ENCODE results near the gene EGLN2. TPM values are rescaled to one million over a fixed set of nuclear protein-coding genes. Genes with fewer than 3 reads are reported as not detected.

EGLN2 gene
- total and polyA plus RNA-seq, 9 of the 15 experiments (the other 6 are each of a cell fraction or from before 2014, with no cell fraction given): 9.6 to 114 (median 71.0) TPM

- TF ChIP-seq NCOA2 (IDR thresholded peaks at IDR 0.05; ENCODE audit: partially characterized antibody in 2 of 2): no peak
- TF ChIP-seq YBX1 (IDR thresholded peaks at IDR 0.05): no peak
- TF ChIP-seq E2F1 (CRISPR knock-in tag; IDR thresholded peaks at IDR 0.05): no peak
- no peak for TF ChIP-seq LARP7 (IDR thresholded peaks at IDR 0.05)
- no peak for TF ChIP-seq HNRNPUL1 (IDR thresholded peaks at IDR 0.05; ENCODE audit: low read length)
- no peak for TF ChIP-seq MCM3 (IDR thresholded peaks at IDR 0.05)
- no peak for TF ChIP-seq ZNF444 (CRISPR knock-in tag; IDR thresholded peaks at IDR 0.05)
- no peak for TF ChIP-seq SETDB1 (IDR thresholded peaks at IDR 0.05; ENCODE audit: low read length)
- TF ChIP-seq RERE (CRISPR knock-in tag; IDR thresholded peaks at IDR 0.05; ENCODE audit: borderline replicate concordance): no peak
- TF ChIP-seq SRF (CRISPR knock-in tag; IDR thresholded peaks at IDR 0.05): peak in 1 of 2 experiments; percentile 65; a peak in 2 of 4 replicates
- TF ChIP-seq HDAC3 (IDR thresholded peaks at IDR 0.05; ENCODE audit: borderline replicate concordance, partially characterized antibody): no peak
- no peak for TF ChIP-seq CHD4 (IDR thresholded peaks at IDR 0.05; ENCODE audit: insufficient read depth, insufficient replicate concordance, low read depth, low read length, poor library complexity, severe bottlenecking)
- no peak for TF ChIP-seq SOX6 (IDR thresholded peaks at IDR 0.05)
- TF ChIP-seq YY1 (IDR thresholded peaks at IDR 0.05; ENCODE audit: borderline replicate concordance in 1 of 3, control insufficient read depth in 1 of 3, extremely low read depth in 1 of 3, insufficient read depth in 3 of 3, insufficient read length in 1 of 3, insufficient replicate concordance in 2 of 3, low read depth in 1 of 3, low read length in 2 of 3): peak in 2 of 3 experiments; percentile 47 to 56
- no peak for TF ChIP-seq NR2C2 (CRISPR knock-in tag; IDR thresholded peaks at IDR 0.05)
- peak; percentile 42; the same call in 1 of the 2 replicates for TF ChIP-seq NR2C2 (tag; IDR thresholded peaks at IDR 0.05)
- TF ChIP-seq CCNT2 (IDR thresholded peaks at IDR 0.05; ENCODE audit: borderline replicate concordance, extremely low read depth, insufficient read length, low read depth, low read length): peak; percentile 85
- peak; percentile 34; the same call in 1 of the 2 replicates for TF ChIP-seq GABPA (tag; conservative IDR thresholded peaks at IDR 0.05; ENCODE audit: low read depth)
- peak; percentile 60 for TF ChIP-seq USF2 (CRISPR knock-in tag; IDR thresholded peaks at IDR 0.05)
Observed at GRCh38 chr19:40798683-40799557, at the start of gene EGLN2 (continued).

All from K562 (cell line).